Keratinocyte (primary cell): Measurements from ENCODE around the gene FAM20C.

ENCODE experiments used
- EZH2 ChIP-seq: IDR thresholded peaks from one replicate; pipeline ENCODE4 v1.6.1; 2012; ENCODE audit warnings: inconsistent platforms, mild to moderate bottlenecking, low read length, moderate library complexity
- TF ChIP-seq, protein P1 (sequence below), 3 experiments: IDR thresholded peaks in 1 of 3; conservative IDR thresholded peaks in 1 of 3; optimal IDR thresholded peaks in 1 of 3; 2 replicates in 2 of 3; 3 replicates in 1 of 3; pipeline versions ENCODE3 to v1.5.1; 2011; ENCODE audit warnings: low read length in 3 of 3, mild to moderate bottlenecking in 3 of 3, moderate library complexity in 2 of 3, control low read depth in 1 of 3, inconsistent platforms in 1 of 3; ENCODE audit not compliant: insufficient read depth in 2 of 3; ENCODE audit errors: extremely low read depth in 1 of 3

GRCh38 chr7:195830-196128 lies 3.4 kb downstream of the FAM20C start:
- TF ChIP-seq, protein P1, sequence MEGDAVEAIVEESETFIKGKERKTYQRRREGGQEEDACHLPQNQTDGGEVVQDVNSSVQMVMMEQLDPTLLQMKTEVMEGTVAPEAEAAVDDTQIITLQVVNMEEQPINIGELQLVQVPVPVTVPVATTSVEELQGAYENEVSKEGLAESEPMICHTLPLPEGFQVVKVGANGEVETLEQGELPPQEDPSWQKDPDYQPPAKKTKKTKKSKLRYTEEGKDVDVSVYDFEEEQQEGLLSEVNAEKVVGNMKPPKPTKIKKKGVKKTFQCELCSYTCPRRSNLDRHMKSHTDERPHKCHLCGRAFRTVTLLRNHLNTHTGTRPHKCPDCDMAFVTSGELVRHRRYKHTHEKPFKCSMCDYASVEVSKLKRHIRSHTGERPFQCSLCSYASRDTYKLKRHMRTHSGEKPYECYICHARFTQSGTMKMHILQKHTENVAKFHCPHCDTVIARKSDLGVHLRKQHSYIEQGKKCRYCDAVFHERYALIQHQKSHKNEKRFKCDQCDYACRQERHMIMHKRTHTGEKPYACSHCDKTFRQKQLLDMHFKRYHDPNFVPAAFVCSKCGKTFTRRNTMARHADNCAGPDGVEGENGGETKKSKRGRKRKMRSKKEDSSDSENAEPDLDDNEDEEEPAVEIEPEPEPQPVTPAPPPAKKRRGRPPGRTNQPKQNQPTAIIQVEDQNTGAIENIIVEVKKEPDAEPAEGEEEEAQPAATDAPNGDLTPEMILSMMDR (optimal IDR thresholded peaks at IDR 0.05 in 1 of 3, IDR thresholded peaks at IDR 0.05 in 1 of 3, conservative IDR thresholded peaks at IDR 0.05 in 1 of 3; ENCODE audit: extremely low read depth in 1 of 3, insufficient read depth in 2 of 3, low read length in 3 of 3), result no peak
- TF ChIP-seq EZH2, result no peak
